Mucosa of descending colon (tissue), 3 donors: ENCODE measurements around the gene ZBTB20. TPM values are rescaled to one million over a fixed set of nuclear protein-coding genes. Genes with fewer than 3 reads are reported as not detected.

Source experiments
- ATAC-seq: fragments of 200-7000 bp; cut with Tn5 transposase; one replicate; pipeline ENCODE4 v1.9.1; 2020; ENCODE audit warnings: mild to moderate bottlenecking, moderate library complexity
- DNase-seq, 3 donors: peaks; one replicate each; pipeline ENCODE4 v3.0.0-alpha.2; 2020
- H3K36me3 ChIP-seq: fragments of 200-600 bp; one replicate; pipeline ENCODE4 v1.8.0; 2021; ENCODE audit warnings: low read depth, mild to moderate bottlenecking
- H3K4me1 ChIP-seq: fragments of 200-600 bp; one replicate; pipeline ENCODE4 v1.8.0; 2021; ENCODE audit warnings: low read depth, mild to moderate bottlenecking
- H3K4me3 ChIP-seq: fragments of 200-600 bp; one replicate; pipeline ENCODE4 v1.8.0; 2021; ENCODE audit warnings: mild to moderate bottlenecking
- H3K9me3 ChIP-seq: fragments of 200-600 bp; one replicate; pipeline ENCODE4 v1.8.0; 2021; ENCODE audit warnings: mild to moderate bottlenecking
- intact Hi-C, 2 donors: fragments of 100-400 bp; cut with DNase I in 1 of 2; cut with micrococcal nuclease in 1 of 2; formaldehyde crosslinking; loops; one replicate each; pipeline versions ENCODE4 v1.11.0 to v1.11.1; 2022; cut with DNase I, micrococcal nuclease
- total RNA-seq, 3 donors: library from RNA; stranded (reverse); fragmentation: NEBNext Ultra II Directional in 2 of 3; extraction: Animal tissue kit (Norgen Biotek cat#: 25700) in 2 of 3; gene quantifications; one replicate each; pipeline versions ENCODE4 v1.2.1 to v1.2.4, GENCODE V29; 2021 to 2023
- TF ChIP-seq, protein P1 (sequence below): fragments of 200-600 bp; IDR thresholded peaks from one replicate; pipeline ENCODE4 v1.8.0; 2022; ENCODE audit warnings: antibody characterized with exemption, mild to moderate bottlenecking
- donor health status: DM: no; HTN: no; CAD: no; lungs with moderate emphysema.
- donor health status: DM: no; HTN: no; CAD: no.
- donor health status: DM: no; HTN: yes; CAD: no.

Gene ZBTB20
- total RNA-seq, 3 donors from 2014 or later, result 30.6 to 85.6 (median 37.3) TPM

DNA sequence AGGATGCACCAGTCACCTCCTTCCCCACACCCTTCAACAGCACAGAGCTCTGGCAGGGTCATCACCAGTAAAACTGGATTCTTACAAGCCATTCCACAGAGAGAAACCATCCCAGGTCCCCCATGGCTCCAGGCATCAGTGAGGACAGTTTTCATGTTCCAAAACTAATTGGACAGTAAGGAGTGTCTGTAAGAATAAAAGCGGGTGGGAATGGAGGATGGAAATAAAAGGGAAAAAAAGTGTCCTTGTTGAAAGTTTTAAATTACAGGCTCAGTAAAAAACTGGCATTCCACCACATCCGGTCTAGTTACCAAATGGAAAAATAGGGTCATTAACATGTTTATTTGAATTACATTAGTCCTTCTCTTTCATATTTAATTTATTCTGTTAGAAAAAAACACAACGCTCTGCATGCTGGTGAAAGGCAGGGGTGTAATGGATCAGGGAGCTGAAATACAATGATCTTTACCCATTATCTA is 735.9 kb downstream of the ZBTB20 start:
- intact Hi-C loops, result no loop called here
- ATAC-seq, result no peak
- TF ChIP-seq, protein P1, sequence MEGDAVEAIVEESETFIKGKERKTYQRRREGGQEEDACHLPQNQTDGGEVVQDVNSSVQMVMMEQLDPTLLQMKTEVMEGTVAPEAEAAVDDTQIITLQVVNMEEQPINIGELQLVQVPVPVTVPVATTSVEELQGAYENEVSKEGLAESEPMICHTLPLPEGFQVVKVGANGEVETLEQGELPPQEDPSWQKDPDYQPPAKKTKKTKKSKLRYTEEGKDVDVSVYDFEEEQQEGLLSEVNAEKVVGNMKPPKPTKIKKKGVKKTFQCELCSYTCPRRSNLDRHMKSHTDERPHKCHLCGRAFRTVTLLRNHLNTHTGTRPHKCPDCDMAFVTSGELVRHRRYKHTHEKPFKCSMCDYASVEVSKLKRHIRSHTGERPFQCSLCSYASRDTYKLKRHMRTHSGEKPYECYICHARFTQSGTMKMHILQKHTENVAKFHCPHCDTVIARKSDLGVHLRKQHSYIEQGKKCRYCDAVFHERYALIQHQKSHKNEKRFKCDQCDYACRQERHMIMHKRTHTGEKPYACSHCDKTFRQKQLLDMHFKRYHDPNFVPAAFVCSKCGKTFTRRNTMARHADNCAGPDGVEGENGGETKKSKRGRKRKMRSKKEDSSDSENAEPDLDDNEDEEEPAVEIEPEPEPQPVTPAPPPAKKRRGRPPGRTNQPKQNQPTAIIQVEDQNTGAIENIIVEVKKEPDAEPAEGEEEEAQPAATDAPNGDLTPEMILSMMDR, result no peak
- no peaks in the 10 kb centered on the region for H3K36me3 ChIP-seq
- no peaks in the 10 kb centered on the region for H3K4me1 ChIP-seq
- H3K4me3 ChIP-seq, result no peak overlapping the region
- H3K9me3 ChIP-seq, result no peaks in the 10 kb centered on the region
- no peak for DNase-seq

DNA sequence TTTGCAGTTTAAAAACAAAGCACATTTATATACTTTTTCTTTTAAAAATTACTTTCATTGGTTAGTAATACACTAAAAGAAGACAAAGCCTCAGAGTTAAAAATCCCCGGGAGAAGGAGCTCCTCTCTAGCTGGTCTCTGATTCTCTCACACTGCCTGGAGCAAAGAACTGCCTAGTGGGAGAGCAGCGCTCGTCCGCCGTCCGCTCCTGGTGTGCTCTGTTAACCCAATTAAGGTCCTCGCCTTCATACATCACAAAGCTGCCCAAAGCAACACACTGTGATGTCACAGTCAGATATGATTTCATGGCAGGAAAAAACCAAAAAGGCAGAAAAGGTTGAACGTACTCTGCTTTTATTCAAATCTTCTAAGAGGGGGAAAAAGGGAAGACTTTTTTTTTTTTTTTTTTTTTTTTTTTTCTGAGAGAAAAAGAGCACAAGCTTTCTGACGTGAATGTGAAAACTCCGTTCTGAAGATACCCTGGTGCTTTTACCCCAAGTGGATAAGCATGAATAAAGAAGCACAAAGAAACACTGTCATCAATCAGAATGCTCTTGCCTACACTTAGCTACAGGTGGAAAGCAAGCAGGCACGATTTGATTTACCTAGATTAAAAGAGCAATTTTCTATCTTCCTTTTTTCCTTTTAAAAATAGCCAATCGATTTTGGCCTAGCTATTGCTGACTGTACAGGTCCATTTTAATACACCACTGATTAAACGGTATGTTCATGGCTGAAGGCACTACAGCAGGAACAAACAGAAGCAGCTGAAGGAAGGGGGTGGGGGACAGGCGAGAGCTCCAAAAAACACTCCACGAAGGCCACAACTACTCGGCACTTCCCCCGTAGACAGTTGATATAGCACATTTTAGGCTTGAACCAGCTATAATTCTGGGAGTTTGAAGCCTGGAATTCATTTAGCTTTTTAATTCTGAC is 738.1 kb downstream of the ZBTB20 start:
- TF ChIP-seq, protein P1, result no peak
- no peaks in the 10 kb centered on the region for H3K4me1 ChIP-seq
- no peaks in the 10 kb centered on the region for H3K36me3 ChIP-seq
- no peak overlapping the region for H3K4me3 ChIP-seq
- ATAC-seq, result no peak
- intact Hi-C loops, result no loop called here
- no peak for DNase-seq
- H3K9me3 ChIP-seq, result no peaks in the 10 kb centered on the region

DNA sequence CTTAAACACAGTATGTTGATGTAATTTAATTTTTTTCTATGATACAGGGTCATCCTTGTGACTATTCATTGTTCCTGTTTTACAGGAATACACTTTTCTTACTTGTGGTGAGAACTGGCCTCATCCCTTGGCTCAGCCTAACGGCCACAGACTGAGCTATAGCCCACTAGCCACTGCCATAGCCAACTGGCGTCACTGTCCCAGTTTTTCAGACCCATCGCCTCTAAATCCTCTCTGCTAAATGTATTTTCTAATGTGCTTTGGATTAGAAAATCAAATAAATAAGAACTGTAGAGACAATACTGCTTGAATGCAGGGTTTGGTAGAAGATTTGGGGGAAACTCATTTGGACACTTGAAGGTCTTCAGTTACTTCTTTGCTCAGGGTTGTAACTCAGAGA is 740.2 kb downstream of the ZBTB20 start:
- intact Hi-C loops, result no loop called here
- ATAC-seq (no peak), DNase-seq (no peak)
- TF ChIP-seq, protein P1, result no peak
- H3K4me1 ChIP-seq, result no peaks in the 10 kb centered on the region
- H3K4me3 ChIP-seq, result no peak overlapping the region
- H3K36me3 ChIP-seq, result no peaks in the 10 kb centered on the region
- H3K9me3 ChIP-seq, result no peaks in the 10 kb centered on the region

GRCh38 chr3:114406286-114406685 is 740.8 kb downstream of the ZBTB20 start:
- Histone ChIP-seq H3K36me3 (no peaks in the 10 kb centered on the region), H3K4me3 (no peak overlapping the region), H3K4me1 (no peaks in the 10 kb centered on the region), H3K9me3 (no peaks in the 10 kb centered on the region)
- DNase-seq (no peak), ATAC-seq (no peak)
- intact Hi-C loops, result no loop called here
- TF ChIP-seq, protein P1, result no peak

DNA sequence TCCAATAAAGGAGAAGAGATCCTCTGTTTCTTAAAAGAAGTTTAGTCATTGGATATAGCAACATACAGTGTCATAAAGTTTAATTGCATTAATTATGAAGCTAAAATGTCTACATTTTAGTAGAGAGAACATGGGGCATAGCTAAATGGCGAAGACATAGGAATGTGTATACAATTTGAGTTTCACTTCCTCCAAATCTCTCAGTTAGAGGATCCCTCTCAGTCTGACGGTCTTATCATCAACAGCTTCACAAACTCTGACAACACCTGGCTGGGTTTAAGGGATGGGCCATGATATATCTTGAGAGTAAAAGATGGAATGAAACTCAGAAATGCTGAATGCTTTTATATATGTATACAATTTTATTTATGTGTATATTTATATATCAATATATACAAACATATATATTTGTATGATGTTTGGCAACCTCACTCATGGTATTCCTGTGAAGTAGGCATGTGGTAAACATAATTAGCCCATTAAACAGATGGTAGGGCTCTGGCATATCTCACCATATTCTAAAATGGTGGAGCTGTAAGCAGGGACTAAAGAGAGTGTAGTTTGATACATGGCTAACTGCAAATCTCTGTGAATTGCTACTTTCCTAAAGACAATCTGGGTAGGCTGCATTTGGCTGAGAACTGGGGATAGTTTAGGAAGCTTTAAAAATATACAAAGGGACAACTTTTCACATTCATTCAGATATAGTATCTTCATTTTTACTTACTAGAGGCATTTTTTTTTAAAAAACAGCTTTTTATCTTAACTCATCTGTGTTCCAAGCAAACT is 741.7 kb downstream of the ZBTB20 start:
- intact Hi-C loops, result no loop called here
- TF ChIP-seq, protein P1, result no peak
- H3K36me3 ChIP-seq, result no peaks in the 10 kb centered on the region
- DNase-seq, result no peak
- no peaks in the 10 kb centered on the region for H3K4me1 ChIP-seq
- H3K9me3 ChIP-seq, result no peaks in the 10 kb centered on the region
- no peak overlapping the region for H3K4me3 ChIP-seq
- no peak for ATAC-seq
